ENCODE measurements around the gene TIMM29.

DNA sequence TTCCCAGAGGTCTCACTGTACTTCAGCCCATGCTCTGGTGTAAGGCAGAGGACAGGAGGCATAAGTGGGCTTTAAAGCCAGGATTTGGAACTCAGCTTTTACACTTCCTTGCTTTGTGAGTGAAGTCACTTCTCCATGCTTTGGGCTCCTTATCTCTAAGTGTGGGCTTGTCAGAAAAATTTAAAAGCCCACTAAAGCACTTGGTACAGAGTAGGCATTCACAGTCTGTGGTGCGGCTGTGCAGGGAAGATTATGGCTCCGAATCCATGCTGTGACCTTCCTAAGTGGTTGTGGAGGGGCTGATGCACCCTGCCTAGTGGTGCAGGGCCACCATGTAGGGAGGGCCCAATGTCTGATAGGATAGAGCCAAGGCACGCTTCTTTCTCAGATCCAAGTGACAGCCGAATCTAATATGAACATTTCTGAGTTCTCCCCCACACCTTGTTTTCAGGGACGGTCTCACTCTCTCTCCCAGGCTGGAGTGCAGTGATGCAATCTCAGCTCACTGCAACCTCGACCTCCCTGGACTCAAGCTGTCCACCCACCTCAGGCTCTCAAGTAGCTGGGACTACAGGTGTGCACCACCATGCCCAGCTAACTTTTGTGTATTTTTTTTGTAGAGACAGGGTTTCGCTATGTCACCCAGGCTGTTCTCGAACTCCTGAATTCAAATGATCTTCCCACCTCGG lies 6.9 kb downstream of the TIMM29 start:
- TF ChIP-seq, protein P1, sequence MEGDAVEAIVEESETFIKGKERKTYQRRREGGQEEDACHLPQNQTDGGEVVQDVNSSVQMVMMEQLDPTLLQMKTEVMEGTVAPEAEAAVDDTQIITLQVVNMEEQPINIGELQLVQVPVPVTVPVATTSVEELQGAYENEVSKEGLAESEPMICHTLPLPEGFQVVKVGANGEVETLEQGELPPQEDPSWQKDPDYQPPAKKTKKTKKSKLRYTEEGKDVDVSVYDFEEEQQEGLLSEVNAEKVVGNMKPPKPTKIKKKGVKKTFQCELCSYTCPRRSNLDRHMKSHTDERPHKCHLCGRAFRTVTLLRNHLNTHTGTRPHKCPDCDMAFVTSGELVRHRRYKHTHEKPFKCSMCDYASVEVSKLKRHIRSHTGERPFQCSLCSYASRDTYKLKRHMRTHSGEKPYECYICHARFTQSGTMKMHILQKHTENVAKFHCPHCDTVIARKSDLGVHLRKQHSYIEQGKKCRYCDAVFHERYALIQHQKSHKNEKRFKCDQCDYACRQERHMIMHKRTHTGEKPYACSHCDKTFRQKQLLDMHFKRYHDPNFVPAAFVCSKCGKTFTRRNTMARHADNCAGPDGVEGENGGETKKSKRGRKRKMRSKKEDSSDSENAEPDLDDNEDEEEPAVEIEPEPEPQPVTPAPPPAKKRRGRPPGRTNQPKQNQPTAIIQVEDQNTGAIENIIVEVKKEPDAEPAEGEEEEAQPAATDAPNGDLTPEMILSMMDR (conservative IDR thresholded peaks at IDR 0.05 in 1 of 2, IDR thresholded peaks at IDR 0.05 in 1 of 2; ENCODE audit: extremely low read depth in 1 of 2, insufficient read depth in 1 of 2, low read depth in 1 of 2, low read length in 2 of 2), result no peak
- TF ChIP-seq EZH2 (IDR thresholded peaks at IDR 0.05; ENCODE audit: borderline replicate concordance, low read length), result no peak
